ENCODE results near the gene CAB39.

Gene CAB39

DNA sequence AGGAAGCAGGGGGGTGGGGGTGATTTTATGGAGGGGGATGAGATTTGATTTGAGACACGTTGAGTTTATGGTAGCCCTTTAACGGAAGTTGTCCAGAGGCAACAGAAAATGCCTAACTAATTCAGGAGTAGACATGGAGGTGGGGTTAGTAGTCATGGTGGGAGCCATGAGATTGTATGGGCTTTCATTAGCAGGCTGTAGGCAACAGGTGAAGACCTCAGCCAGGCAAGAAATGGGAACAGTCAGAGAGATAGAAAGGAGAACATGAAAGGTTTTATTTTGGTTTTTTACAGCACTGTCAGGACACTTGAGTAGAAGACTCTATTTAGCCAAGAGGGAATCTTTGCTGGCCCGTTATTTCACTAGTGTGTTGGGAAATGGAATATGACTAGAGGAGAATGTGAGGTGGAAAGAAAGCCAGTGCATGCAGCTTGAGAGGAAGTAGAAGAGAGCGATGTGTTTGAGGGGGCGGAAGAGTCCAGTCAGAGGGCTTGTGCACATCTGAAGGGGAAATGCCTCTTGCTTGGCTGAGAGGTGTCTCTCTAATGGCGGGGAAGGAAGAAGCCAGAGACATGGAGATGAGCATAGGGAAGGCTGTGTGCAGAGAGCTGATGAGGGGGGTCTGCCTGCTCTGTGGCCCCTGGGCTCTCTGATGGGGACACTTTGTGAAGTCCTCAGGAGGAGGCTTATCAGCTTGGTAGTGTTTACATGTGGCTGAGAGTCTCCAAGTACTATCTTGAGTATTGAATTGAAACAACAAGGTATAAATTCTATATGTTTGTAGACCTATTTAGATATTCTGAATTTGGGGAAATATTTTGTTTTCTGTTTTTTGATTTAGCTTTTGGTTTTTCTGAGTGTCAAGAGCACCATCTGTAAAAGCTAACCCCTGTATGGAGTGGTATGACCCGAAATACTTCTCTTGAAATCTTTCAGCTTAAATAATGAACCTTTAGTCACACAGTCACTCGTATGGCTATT, 85.2 kb downstream of the CAB39 start:
- H3K4me1 ChIP-seq (ENCODE audit: control insufficient read depth, insufficient read depth, low read length, poor library complexity, severe bottlenecking) = peaks cover 18% of the 10 kb centered on the region
- 79 to 94% methylated on average over 7 of the region's 8 CpGs for WGBS, 2 experiments (ENCODE audit: insufficient coverage in 2 of 2)
- no peak overlapping the region for H3K4me3 ChIP-seq (ENCODE audit: extremely low read depth, insufficient read depth, low read length, poor library complexity, severe bottlenecking)

DNA sequence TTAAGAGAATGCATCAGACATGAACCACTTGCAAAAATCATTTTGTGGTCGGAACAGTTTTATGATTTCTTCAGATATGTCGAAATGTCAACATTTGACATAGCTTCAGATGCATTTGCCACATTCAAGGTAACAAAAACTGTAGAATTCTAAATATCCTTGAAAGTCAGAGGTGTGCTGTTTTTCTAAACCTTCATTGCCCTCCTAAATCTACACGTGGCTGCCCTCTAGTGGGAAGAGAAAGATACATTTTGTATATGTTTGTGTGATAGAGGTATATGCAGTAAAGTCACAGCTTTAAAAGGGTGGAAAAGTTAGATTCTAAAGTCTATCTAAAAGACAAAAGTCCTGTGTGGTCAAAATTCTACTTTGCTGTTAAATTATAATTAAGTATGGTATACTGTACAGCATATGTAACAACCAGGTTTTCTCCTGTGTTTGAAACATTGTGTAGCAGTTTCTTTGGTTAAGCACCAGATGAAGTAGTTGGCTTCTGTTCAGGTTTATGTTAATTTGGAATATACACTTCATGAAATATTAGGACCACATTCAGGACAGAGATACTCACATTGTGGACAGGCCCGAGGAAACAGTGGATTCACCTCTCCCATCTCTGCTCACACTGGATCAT, 86.2 kb downstream of the CAB39 start:
- WGBS, 2 experiments (ENCODE audit: insufficient coverage in 2 of 2) = no CpG with 5 or more reads among the region's 4 CpGs
- peaks cover 11% of the 10 kb centered on the region for H3K4me1 ChIP-seq (ENCODE audit: control insufficient read depth, insufficient read depth, low read length, poor library complexity, severe bottlenecking)
- no peak overlapping the region for H3K4me3 ChIP-seq (ENCODE audit: extremely low read depth, insufficient read depth, low read length, poor library complexity, severe bottlenecking)
- H3K36me3 ChIP-seq (ENCODE audit: control insufficient read depth, insufficient read depth, low read length) = peaks cover 59% of the 10 kb centered on the region
- H3K27ac ChIP-seq (ENCODE audit: low read depth, low read length, severe bottlenecking) = no peak overlapping the region
- H3K9me3 ChIP-seq (ENCODE audit: control insufficient read depth, low read length) = no peaks in the 10 kb centered on the region

More for the DNA sequence above, 85.2 kb downstream of the CAB39 start:
- Histone ChIP-seq H3K9me3 (ENCODE audit: control insufficient read depth, low read length) (no peaks in the 10 kb centered on the region), H3K36me3 (ENCODE audit: control insufficient read depth, insufficient read depth, low read length) (peaks cover 67% of the 10 kb centered on the region), H3K27ac (ENCODE audit: low read depth, low read length, severe bottlenecking) (peak overlapping the region; percentile 19)

DNA sequence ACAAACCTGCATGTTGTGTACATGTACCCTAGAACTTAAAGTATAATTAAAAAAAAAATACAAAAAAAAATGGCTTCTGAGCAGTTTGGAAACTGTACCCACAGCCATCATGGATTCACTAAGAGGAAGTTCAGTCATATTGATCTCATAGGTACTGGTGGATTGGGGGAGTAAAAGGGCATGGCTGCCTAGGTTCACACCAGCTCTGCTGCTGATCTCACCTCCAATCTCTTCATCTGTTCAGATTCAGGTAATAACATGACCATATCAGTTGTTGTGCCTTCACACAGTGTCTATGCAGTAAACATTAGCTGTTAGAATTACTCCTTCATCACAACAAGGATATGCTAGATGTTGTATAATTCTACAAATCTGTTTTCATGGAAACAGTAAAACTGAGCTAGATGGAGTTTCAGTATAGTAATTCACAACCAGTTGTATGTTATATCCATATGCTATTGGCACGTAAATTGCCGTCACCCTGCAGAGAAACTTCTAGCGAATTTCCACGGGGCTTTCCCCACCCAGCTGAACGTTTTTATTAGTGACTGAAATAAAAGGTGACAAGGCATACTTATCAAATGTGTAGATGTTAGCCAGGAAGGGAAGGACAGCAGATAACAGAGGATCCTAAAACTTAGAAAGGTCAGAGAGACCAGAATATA, 92.8 kb downstream of the CAB39 start:
- Histone ChIP-seq H3K4me1 (ENCODE audit: control insufficient read depth, insufficient read depth, low read length, poor library complexity, severe bottlenecking) (no peaks in the 10 kb centered on the region), H3K27ac (ENCODE audit: low read depth, low read length, severe bottlenecking) (no peak overlapping the region), H3K4me3 (ENCODE audit: extremely low read depth, insufficient read depth, low read length, poor library complexity, severe bottlenecking) (no peak overlapping the region), H3K36me3 (ENCODE audit: control insufficient read depth, insufficient read depth, low read length) (peaks cover 34% of the 10 kb centered on the region), H3K9me3 (ENCODE audit: control insufficient read depth, low read length) (no peaks in the 10 kb centered on the region)
- 76 to 89% methylated on average over 2 to 4 of the region's 5 CpGs for WGBS, 2 experiments (ENCODE audit: insufficient coverage in 2 of 2)

DNA sequence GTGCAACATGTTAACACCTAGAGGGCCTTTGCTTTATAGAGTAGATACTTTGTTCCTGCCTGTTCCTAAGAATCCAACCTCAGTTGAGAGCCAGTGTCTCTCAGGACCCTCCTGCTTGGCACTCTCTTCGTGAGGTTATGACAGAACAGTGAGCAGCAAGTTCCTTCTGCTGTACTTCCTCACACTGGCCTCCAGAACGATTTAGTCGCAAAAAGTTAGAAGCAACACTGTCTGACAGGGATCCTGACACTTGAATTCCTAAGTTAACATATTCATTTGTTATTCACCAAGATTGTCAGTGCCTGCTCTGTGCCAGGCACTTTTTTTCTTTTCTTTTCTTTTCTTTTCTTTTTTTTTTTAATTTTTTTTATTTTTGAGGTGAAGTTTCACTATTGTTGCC, 95.1 kb downstream of the CAB39 start:
- Histone ChIP-seq H3K36me3 (ENCODE audit: control insufficient read depth, insufficient read depth, low read length) (peaks cover 40% of the 10 kb centered on the region), H3K9me3 (ENCODE audit: control insufficient read depth, low read length) (no peaks in the 10 kb centered on the region), H3K27ac (ENCODE audit: low read depth, low read length, severe bottlenecking) (no peak overlapping the region), H3K4me3 (ENCODE audit: extremely low read depth, insufficient read depth, low read length, poor library complexity, severe bottlenecking) (no peak overlapping the region), H3K4me1 (ENCODE audit: control insufficient read depth, insufficient read depth, low read length, poor library complexity, severe bottlenecking) (no peaks in the 10 kb centered on the region)
- 71 to 82% methylated on average over 3 of the region's 3 CpGs for WGBS, 2 experiments (ENCODE audit: insufficient coverage in 2 of 2)

DNA sequence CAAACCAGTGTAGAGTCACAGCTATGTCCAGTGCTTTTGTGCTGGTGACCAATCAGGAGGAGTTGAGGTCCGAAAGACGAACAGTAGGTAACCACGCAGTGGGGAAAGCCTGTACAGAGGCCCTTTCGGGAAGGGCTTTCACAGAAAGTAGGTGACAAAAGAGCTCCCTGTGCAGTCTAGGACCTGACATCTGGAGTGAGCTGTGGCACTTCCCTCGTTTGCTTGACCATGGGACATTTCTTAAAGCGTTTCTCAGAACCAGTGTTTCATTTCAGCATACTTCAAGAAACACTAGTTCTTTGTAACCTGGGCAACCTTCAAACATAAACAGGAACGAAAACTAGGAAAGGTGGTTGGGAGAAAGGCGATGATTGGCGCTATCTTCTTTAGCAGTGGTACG, 96.4 kb downstream of the CAB39 start:
- Histone ChIP-seq H3K4me1 (ENCODE audit: control insufficient read depth, insufficient read depth, low read length, poor library complexity, severe bottlenecking) (no peaks in the 10 kb centered on the region), H3K9me3 (ENCODE audit: control insufficient read depth, low read length) (no peaks in the 10 kb centered on the region), H3K4me3 (ENCODE audit: extremely low read depth, insufficient read depth, low read length, poor library complexity, severe bottlenecking) (no peak overlapping the region), H3K27ac (ENCODE audit: low read depth, low read length, severe bottlenecking) (no peak overlapping the region), H3K36me3 (ENCODE audit: control insufficient read depth, insufficient read depth, low read length) (peaks cover 43% of the 10 kb centered on the region)
- 90 to 95% methylated on average over 8 to 9 of the region's 10 CpGs for WGBS, 2 experiments (ENCODE audit: insufficient coverage in 2 of 2)

DNA sequence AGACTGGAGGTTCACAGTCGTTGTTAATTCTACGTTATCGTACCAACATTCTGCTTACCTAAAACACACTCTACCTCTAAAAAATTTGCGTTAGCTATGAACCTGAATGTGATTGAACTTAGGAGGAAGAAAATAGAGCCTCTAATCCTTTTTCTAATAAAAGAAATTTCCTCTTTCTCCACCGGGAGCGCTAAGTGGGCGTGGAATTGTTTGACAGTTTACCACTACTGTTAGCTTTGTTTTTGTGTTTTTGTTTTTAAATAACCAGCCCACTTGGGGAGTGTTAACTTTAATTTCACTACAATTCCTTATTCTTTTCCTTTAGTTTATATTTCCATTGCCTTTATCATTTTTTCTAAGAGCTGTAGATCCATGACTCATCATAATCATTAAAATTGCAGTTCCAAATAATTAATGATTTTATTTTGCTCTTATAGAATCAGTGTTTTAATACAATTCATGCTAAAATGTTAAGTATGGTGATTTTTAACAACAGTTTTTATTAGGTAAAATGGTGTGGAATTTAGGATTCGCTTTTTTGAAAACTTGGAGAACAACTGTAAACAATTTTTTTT, 97.1 kb downstream of the CAB39 start:
- Histone ChIP-seq H3K4me3 (ENCODE audit: extremely low read depth, insufficient read depth, low read length, poor library complexity, severe bottlenecking) (no peak overlapping the region), H3K36me3 (ENCODE audit: control insufficient read depth, insufficient read depth, low read length) (peaks cover 48% of the 10 kb centered on the region), H3K4me1 (ENCODE audit: control insufficient read depth, insufficient read depth, low read length, poor library complexity, severe bottlenecking) (no peaks in the 10 kb centered on the region), H3K9me3 (ENCODE audit: control insufficient read depth, low read length) (no peaks in the 10 kb centered on the region), H3K27ac (ENCODE audit: low read depth, low read length, severe bottlenecking) (no peak overlapping the region)
- 100% methylated on average over 1 of the region's 8 CpGs; no CpG with 5 or more reads in 1 of the 2 experiments for WGBS, 2 experiments (ENCODE audit: insufficient coverage in 2 of 2)

DNA sequence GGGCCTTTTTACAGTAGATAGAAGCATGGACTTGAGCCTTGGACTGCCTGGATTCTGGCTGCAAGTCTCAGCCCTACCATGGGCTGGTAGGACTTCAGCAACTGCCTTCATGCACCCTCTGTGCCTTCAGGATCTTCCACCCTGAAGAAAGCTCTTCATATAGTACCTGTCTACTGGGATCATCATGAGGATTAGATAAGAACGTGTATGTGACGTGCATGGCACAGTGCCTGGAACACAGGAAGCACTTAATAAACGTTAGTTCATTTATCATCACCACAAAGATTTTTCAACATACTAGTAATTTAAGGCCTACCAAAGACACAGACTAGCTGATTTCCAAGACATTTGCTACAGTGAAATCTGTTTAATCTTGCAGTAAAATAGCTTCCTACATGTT, 98.9 kb downstream of the CAB39 start:
- Histone ChIP-seq H3K9me3 (ENCODE audit: control insufficient read depth, low read length) (no peaks in the 10 kb centered on the region), H3K27ac (ENCODE audit: low read depth, low read length, severe bottlenecking) (no peak overlapping the region), H3K4me1 (ENCODE audit: control insufficient read depth, insufficient read depth, low read length, poor library complexity, severe bottlenecking) (no peaks in the 10 kb centered on the region), H3K36me3 (ENCODE audit: control insufficient read depth, insufficient read depth, low read length) (peaks cover 56% of the 10 kb centered on the region), H3K4me3 (ENCODE audit: extremely low read depth, insufficient read depth, low read length, poor library complexity, severe bottlenecking) (no peak overlapping the region)
- WGBS, 2 experiments (ENCODE audit: insufficient coverage in 2 of 2) = 100% methylated on average over 2 of the region's 3 CpGs; no CpG with 5 or more reads in 1 of the 2 experiments

DNA sequence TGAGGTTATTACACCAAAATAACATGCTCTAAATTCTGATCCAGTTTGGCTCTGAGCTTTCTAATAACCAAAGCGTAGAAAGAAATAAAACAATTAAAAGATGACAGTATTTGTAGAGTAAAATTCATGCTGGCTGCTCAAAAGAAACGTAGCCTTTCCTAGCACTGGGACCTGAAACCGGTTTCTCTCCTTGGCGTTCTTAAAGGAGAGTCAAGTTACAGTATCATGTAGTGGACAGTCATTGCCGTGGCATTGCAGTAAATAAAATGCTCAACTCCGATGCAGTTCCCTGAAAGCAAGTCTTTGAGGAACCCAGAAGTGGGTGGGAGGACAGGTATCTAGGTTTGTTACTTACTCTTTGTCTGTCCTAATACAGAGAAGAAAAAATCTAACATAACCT, 99.4 kb downstream of the CAB39 start:
- Histone ChIP-seq H3K9me3 (ENCODE audit: control insufficient read depth, low read length) (no peaks in the 10 kb centered on the region), H3K36me3 (ENCODE audit: control insufficient read depth, insufficient read depth, low read length) (peaks cover 61% of the 10 kb centered on the region), H3K4me1 (ENCODE audit: control insufficient read depth, insufficient read depth, low read length, poor library complexity, severe bottlenecking) (no peaks in the 10 kb centered on the region), H3K27ac (ENCODE audit: low read depth, low read length, severe bottlenecking) (no peak overlapping the region), H3K4me3 (ENCODE audit: extremely low read depth, insufficient read depth, low read length, poor library complexity, severe bottlenecking) (no peak overlapping the region)
- WGBS, 2 experiments (ENCODE audit: insufficient coverage in 2 of 2) = 98% methylated on average over 5 of the region's 6 CpGs

DNA sequence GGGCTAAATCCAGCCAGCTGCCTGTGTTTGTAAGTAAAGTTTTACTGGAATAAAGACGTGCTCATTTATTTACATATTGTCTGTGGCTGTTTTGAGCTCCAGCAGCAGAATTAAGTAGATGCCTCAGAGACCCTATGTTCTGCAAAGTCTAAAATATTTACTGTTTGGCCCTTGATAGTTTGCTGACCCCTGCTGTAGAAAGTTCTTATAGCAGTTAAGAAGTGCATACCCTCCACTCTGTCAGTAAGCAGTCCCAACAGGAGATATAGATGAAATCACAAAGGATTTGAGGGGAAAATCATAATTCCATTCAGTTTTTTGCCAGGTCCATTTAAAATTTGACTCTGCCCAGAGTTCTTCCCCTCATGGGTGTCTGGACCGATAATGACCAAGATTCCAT, 102.0 kb downstream of the CAB39 start:
- H3K27ac ChIP-seq (ENCODE audit: low read depth, low read length, severe bottlenecking) = no peak overlapping the region
- H3K4me1 ChIP-seq (ENCODE audit: control insufficient read depth, insufficient read depth, low read length, poor library complexity, severe bottlenecking) = no peaks in the 10 kb centered on the region
- H3K4me3 ChIP-seq (ENCODE audit: extremely low read depth, insufficient read depth, low read length, poor library complexity, severe bottlenecking) = no peak overlapping the region
- peaks cover 78% of the 10 kb centered on the region for H3K36me3 ChIP-seq (ENCODE audit: control insufficient read depth, insufficient read depth, low read length)
- H3K9me3 ChIP-seq (ENCODE audit: control insufficient read depth, low read length) = no peaks in the 10 kb centered on the region
- 86 to 95% methylated on average over 1 to 2 of the region's 2 CpGs for WGBS, 2 experiments (ENCODE audit: insufficient coverage in 2 of 2)

DNA sequence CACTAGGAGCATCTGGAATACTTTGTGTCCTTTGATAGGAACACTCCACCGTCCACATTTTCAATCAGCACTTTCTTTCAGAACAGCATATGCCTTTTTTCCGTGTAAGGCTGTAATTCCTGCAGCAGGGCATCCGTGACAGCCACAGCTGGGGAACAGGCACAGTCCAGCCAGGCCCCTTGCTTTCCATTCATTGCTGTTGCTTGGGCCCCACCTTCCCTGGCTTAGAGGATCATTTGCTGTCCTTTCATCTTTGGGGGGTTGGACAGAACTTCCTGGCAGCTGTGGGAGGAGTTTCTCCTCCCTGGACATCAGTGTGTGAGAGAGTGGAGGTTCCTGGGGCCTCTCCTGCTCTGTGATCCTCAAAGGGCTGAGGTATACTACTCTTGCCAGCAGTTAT, 102.4 kb downstream of the CAB39 start:
- H3K4me3 ChIP-seq (ENCODE audit: extremely low read depth, insufficient read depth, low read length, poor library complexity, severe bottlenecking) = no peak overlapping the region
- H3K4me1 ChIP-seq (ENCODE audit: control insufficient read depth, insufficient read depth, low read length, poor library complexity, severe bottlenecking) = no peaks in the 10 kb centered on the region
- WGBS, 2 experiments (ENCODE audit: insufficient coverage in 2 of 2) = 85 to 94% methylated on average over 3 of the region's 3 CpGs
- H3K27ac ChIP-seq (ENCODE audit: low read depth, low read length, severe bottlenecking) = no peak overlapping the region
- peaks cover 78% of the 10 kb centered on the region for H3K36me3 ChIP-seq (ENCODE audit: control insufficient read depth, insufficient read depth, low read length)
- no peaks in the 10 kb centered on the region for H3K9me3 ChIP-seq (ENCODE audit: control insufficient read depth, low read length)
